Immature natural killer cell (primary cell): Measurements from ENCODE around the gene CD2. TPM values are rescaled to one million over a fixed set of nuclear protein-coding genes. Genes with fewer than 3 reads are reported as not detected.

Source experiments
- DNase-seq, 3 donors: peaks; one replicate each; pipeline ENCODE4 v3.0.0; 2022; ENCODE audit warnings: mixed read lengths in 1 of 3
- H3K27ac Mint-ChIP-seq, 6 donors: one replicate each; pipeline ENCODE4 v1.8.0; 2020; ENCODE audit warnings: mixed read lengths in 6 of 6, mild to moderate bottlenecking in 5 of 6, inconsistent platforms in 4 of 6, moderate library complexity in 3 of 6
- H3K27me3 Mint-ChIP-seq, 3 donors: one replicate each; pipeline ENCODE4 v1.8.0; 2020 to 2021; ENCODE audit warnings: low read depth in 3 of 3, mild to moderate bottlenecking in 3 of 3, mixed read lengths in 3 of 3, moderate library complexity in 3 of 3, inconsistent platforms in 1 of 3
- H3K36me3 Mint-ChIP-seq, 3 donors: one replicate each; pipeline ENCODE4 v1.8.0; 2020; ENCODE audit warnings: mixed read lengths in 3 of 3, inconsistent platforms in 2 of 3, mild to moderate bottlenecking in 2 of 3
- H3K4me1 Mint-ChIP-seq, 2 donors: one replicate each; pipeline ENCODE4 v1.8.0; 2020; ENCODE audit warnings: inconsistent platforms in 2 of 2, mild to moderate bottlenecking in 2 of 2, mixed read lengths in 2 of 2, moderate library complexity in 1 of 2
- H3K4me3 Mint-ChIP-seq, 5 donors: one replicate each; pipeline ENCODE4 v1.8.0; 2020; ENCODE audit warnings: mild to moderate bottlenecking in 5 of 5, mixed read lengths in 5 of 5, inconsistent platforms in 3 of 5, moderate library complexity in 3 of 5
- H3K9me3 Mint-ChIP-seq, 6 donors: one replicate each; pipeline ENCODE4 v1.8.0; 2020; ENCODE audit warnings: mild to moderate bottlenecking in 6 of 6, mixed read lengths in 6 of 6, inconsistent platforms in 4 of 6, moderate library complexity in 3 of 6
- polyA plus RNA-seq, 3 donors: library from polyadenylated mRNA; unstranded; fragments of 300-500 nt; fragmentation: Illumina TruSeq; gene quantifications; one replicate each; pipeline ENCODE4 v1.2.3, GENCODE V29; 2021

Gene CD2
- polyA plus RNA-seq, 3 donors from 2014 or later: 246 to 341 (median 325) TPM

DNA sequence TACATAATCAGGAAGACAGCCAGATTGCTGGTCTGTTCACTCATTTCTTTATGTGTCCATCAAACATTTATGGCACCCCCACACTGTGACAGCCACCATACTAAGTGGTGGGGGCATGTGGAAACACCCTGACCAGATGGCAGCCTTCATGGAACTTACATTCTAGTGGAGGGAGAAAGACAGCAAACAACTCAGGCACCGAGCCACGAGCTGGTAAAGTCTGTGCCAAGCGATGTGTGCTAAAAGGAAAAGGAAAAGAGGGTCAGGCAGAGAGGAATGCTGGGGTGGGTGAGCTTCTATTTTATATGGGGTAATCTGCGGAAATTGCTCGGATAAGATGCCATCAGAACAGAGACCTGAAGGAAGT, 33.2 kb upstream of the CD2 start:
- no peaks in the 10 kb centered on the region for H3K4me1 Mint-ChIP-seq
- no peaks in the 10 kb centered on the region for H3K36me3 Mint-ChIP-seq
- no peak overlapping the region for H3K4me3 Mint-ChIP-seq
- H3K27me3 Mint-ChIP-seq: peaks cover 0 to 3% (median 0%) of the 10 kb centered on the region in 3 donors
- no peak for DNase-seq
- no peaks in the 10 kb centered on the region for H3K9me3 Mint-ChIP-seq
- H3K27ac Mint-ChIP-seq: no peak overlapping the region

DNA sequence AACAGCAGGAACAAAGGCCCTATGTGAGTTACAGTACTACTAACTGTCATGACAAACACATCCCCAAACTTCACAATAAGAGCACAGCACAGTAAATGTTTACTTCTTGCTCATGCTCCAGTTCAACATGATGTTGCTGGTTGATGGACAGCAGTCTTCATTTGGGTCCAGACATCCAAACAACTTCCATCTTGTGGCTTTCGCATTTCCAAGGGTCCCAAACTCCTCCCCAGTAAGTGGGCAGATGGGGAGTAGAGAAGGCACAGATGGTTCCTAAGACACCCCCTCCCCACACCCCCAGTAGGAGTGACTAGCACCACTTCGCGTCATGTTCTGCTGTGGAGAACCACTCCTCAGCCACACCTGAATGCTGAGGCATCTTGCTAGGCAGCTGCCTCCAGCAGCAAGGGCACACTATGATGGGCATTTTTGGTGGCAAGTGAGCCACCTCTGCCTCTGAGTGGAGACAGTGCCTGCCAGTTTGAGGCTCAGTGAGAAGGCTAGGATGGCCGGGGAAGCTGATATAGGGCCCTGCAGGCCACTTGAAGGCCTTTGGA, 32.7 kb upstream of the CD2 start:
- peaks cover 0 to 3% (median 0%) of the 10 kb centered on the region in 3 donors for H3K27me3 Mint-ChIP-seq
- H3K4me3 Mint-ChIP-seq: no peak overlapping the region
- no peak for DNase-seq
- H3K36me3 Mint-ChIP-seq: no peaks in the 10 kb centered on the region
- peaks cover under 1 to 4% of the 10 kb centered on the region in 2 donors for H3K4me1 Mint-ChIP-seq
- no peaks in the 10 kb centered on the region for H3K9me3 Mint-ChIP-seq
- H3K27ac Mint-ChIP-seq: no peak overlapping the region

GRCh38 chr1:116722016-116722838, 32.0 kb upstream of the CD2 start:
- Mint-ChIP-seq H3K36me3 (no peaks in the 10 kb centered on the region), H3K27me3 (peaks cover 0 to 3% (median 0%) of the 10 kb centered on the region in 3 donors), H3K4me1 (peaks cover 7 to 11% of the 10 kb centered on the region in 2 donors), H3K27ac (no peak overlapping the region), H3K9me3 (no peaks in the 10 kb centered on the region), H3K4me3 (no peak overlapping the region)
- no peak for DNase-seq

- Mint-ChIP-seq H3K27ac (no peak overlapping the region), H3K4me3 (no peak overlapping the region), H3K9me3 (no peaks in the 10 kb centered on the region), H3K4me1 (peaks cover 17 to 19% of the 10 kb centered on the region in 2 donors), H3K27me3 (peaks cover 0 to 2% (median 0%) of the 10 kb centered on the region in 3 donors), H3K36me3 (no peaks in the 10 kb centered on the region)
- DNase-seq: peak; percentile 61 to 71 (median 68)
Observed at GRCh38 chr1:116724765-116725375, 29.4 kb upstream of the CD2 start.

DNA sequence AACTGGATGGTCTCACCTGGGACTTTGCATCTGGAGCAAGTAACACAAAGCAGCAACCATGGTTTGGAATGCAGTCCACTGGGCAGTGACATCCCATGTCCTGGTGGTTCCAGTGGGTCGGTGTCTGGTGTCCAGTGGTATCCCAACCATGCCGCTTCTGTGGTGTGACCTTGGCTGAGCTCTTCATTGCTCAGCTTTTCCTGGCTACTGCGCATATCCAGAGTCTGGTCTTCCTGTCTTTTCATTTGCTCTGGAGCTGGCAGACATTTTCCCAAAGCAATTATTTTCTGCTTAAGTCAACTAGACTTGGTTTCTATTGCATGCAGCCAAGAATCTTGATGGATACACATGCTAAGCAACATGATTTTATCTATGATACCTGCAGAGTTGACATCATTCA, 28.4 kb upstream of the CD2 start:
- Mint-ChIP-seq H3K27ac (no peak overlapping the region), H3K36me3 (no peaks in the 10 kb centered on the region)

GRCh38 chr1:116726872-116727820, 27.1 kb upstream of the CD2 start:
- Mint-ChIP-seq H3K27me3 (peaks cover 0 to 2% (median 0%) of the 10 kb centered on the region in 3 donors), H3K36me3 (no peaks in the 10 kb centered on the region), H3K4me3 (no peak overlapping the region), H3K27ac (peak overlapping the region in 2 of 6 donors; percentile 14 to 29), H3K9me3 (no peaks in the 10 kb centered on the region), H3K4me1 (peaks cover 17 to 19% of the 10 kb centered on the region in 2 donors)
- DNase-seq: no peak

More for the DNA sequence above, 28.4 kb upstream of the CD2 start:
- peaks cover 17 to 19% of the 10 kb centered on the region in 2 donors for H3K4me1 Mint-ChIP-seq
- no peak overlapping the region for H3K4me3 Mint-ChIP-seq
- H3K9me3 Mint-ChIP-seq: no peaks in the 10 kb centered on the region
- no peak for DNase-seq
- H3K27me3 Mint-ChIP-seq: peaks cover 0 to 2% (median 0%) of the 10 kb centered on the region in 3 donors

- H3K4me3 Mint-ChIP-seq: no peak overlapping the region
- DNase-seq: no peak
- H3K4me1 Mint-ChIP-seq: peaks cover 14 to 19% of the 10 kb centered on the region in 2 donors
- peak overlapping the region in 1 of 6 donors; percentile 6 for H3K27ac Mint-ChIP-seq
- H3K27me3 Mint-ChIP-seq: peaks cover 2 to 3% (median 2%) of the 10 kb centered on the region in 3 donors
- no peaks in the 10 kb centered on the region for H3K9me3 Mint-ChIP-seq
- H3K36me3 Mint-ChIP-seq: no peaks in the 10 kb centered on the region
Observed at GRCh38 chr1:116731439-116731838, 22.8 kb upstream of the CD2 start.

- Mint-ChIP-seq H3K4me1 (peaks cover 11 to 16% of the 10 kb centered on the region in 2 donors), H3K4me3 (no peak overlapping the region), H3K36me3 (no peaks in the 10 kb centered on the region), H3K27me3 (peaks cover 2 to 3% (median 2%) of the 10 kb centered on the region in 3 donors), H3K9me3 (no peaks in the 10 kb centered on the region), H3K27ac (no peak overlapping the region)
- no peak for DNase-seq
Observed at GRCh38 chr1:116732726-116733125, 21.5 kb upstream of the CD2 start.

DNA sequence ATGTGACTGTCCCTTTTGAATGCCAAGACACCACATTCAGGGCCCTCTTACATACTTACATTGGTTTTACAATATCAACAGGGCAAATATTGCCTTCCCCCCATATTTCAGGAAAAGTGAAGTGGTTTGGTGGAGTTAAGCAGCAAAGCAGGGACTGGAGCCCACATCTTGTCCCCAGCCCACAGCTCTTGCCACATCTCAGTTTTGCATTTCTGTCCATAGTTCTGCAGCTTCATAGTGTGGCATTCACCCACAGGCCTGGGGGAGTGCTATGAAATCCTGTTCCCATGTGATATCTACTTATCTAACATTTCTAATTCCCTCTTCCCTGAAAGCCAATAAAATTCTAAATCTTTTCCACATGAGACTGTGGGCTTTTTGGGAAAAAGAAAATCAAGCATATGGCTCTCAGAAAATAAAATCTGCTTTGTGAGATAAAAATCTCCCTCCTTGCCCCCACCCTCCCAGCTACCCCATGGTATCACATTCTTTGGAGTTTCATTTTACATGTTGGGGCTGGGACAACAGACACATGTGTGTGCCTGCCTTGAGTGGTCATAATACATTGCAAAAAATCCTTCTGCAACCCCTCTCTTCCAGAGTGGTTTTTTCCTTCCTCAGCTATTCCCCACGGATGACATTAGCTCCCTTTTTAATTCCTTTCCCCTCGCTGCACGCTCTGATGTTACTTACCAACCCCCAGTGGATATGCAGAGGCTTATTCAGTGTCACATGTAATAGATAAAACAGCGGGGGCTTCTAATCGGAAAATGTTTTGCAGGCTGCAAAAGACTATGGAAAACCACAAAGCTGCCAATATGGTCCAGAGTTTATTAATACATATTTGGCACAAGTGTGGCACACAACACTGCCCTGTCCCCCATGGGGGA, 20.5 kb upstream of the CD2 start:
- H3K4me1 Mint-ChIP-seq: peaks cover 19% of the 10 kb centered on the region in 2 donors
- no peaks in the 10 kb centered on the region for H3K36me3 Mint-ChIP-seq
- H3K4me3 Mint-ChIP-seq: no peak overlapping the region
- H3K27me3 Mint-ChIP-seq: peaks cover 2 to 5% (median 2%) of the 10 kb centered on the region in 3 donors
- no peak for DNase-seq
- H3K9me3 Mint-ChIP-seq: no peaks in the 10 kb centered on the region
- no peak overlapping the region for H3K27ac Mint-ChIP-seq

DNA sequence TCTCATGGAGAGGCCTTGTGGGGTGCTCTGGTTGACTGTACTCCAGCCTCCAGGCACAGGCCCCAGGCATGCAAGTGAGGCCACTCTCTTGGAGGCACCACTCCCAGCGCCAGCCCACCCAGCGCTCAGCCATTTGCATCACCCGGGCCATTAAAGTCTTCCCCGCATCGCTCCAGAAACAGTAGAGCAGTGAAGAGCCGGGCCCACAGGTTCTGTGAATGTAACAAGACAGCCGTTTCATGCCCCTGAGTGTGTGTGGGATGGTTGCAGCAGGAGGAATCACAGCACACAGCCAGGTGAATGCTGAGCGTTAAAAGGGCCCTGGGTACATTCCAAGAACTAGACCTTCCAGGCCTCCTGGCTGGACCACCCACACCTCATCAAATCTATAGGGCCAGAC, 19.0 kb upstream of the CD2 start:
- Mint-ChIP-seq H3K27ac (no peak overlapping the region), H3K27me3 (peaks cover 2 to 5% (median 2%) of the 10 kb centered on the region in 3 donors), H3K4me1 (peaks cover 34% of the 10 kb centered on the region in 2 donors), H3K36me3 (no peaks in the 10 kb centered on the region), H3K9me3 (no peaks in the 10 kb centered on the region), H3K4me3 (no peak overlapping the region)
- DNase-seq: no peak

- Mint-ChIP-seq H3K27me3 (peaks cover 4 to 5% (median 4%) of the 10 kb centered on the region in 3 donors), H3K4me3 (peak overlapping the region; percentile 68 to 80 (median 76)), H3K36me3 (no peaks in the 10 kb centered on the region), H3K27ac (peak overlapping the region; percentile 94 to 98 (median 96)), H3K4me1 (peaks cover 46 to 47% of the 10 kb centered on the region in 2 donors), H3K9me3 (no peaks in the 10 kb centered on the region)
- DNase-seq: peak; percentile 67 to 74 (median 72)
Observed at GRCh38 chr1:116737020-116737854, 17.0 kb upstream of the CD2 start.

DNA sequence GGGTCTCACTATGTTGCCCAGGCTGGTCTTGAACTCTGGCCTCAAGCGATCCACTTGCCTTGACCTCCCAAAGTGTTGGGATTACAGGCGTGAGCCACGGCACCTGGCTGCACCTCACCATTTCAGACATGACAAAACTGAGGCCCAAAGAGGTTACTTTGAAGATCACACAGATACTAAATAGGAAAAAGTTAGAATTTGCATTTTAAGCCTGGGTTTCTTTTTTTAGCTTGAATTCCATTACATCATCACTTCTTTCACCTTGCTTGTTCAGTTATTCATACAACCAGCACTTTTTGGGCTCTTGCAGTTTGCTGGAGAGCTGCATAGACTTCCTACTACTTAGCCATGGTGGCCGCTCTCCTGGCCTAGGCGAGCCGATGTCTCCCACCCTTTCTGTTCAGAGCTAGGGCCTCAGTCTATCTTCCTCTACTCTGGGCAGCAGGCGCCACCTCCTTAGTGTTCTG, 16.3 kb upstream of the CD2 start:
- peaks cover 46 to 48% of the 10 kb centered on the region in 2 donors for H3K4me1 Mint-ChIP-seq
- DNase-seq: no peak
- peak overlapping the region; percentile 94 to 98 (median 96) for H3K27ac Mint-ChIP-seq
- peaks cover 1 to 5% (median 3%) of the 10 kb centered on the region in 6 donors for H3K9me3 Mint-ChIP-seq
- H3K27me3 Mint-ChIP-seq: peaks cover 4 to 5% (median 4%) of the 10 kb centered on the region in 3 donors
- H3K4me3 Mint-ChIP-seq: peak overlapping the region; percentile 68 to 80 (median 76)
- H3K36me3 Mint-ChIP-seq: peaks cover 0 to 2% (median 2%) of the 10 kb centered on the region in 3 donors
